Fibroblast of mammary gland (primary cell): ENCODE data around the gene LCN1.

Experiments
- DNase-seq: peaks from one replicate; pipeline ENCODE4 v3.0.0-alpha.2; 2010; ENCODE audit warnings: low read depth
- H3K4me3 ChIP-seq: 2 replicates; pipeline ENCODE4 v1.5.1; 2011; ENCODE audit warnings: low read depth, mild to moderate bottlenecking, low read length, moderate library complexity; ENCODE audit not compliant: control insufficient read depth
- CTCF ChIP-seq: conservative IDR thresholded peaks from 2 replicates; pipeline ENCODE4 v1.5.1; 2011; ENCODE audit warnings: low read depth, low read length, inconsistent platforms; ENCODE audit not compliant: control insufficient read depth, insufficient read depth

LCN1 gene

DNA sequence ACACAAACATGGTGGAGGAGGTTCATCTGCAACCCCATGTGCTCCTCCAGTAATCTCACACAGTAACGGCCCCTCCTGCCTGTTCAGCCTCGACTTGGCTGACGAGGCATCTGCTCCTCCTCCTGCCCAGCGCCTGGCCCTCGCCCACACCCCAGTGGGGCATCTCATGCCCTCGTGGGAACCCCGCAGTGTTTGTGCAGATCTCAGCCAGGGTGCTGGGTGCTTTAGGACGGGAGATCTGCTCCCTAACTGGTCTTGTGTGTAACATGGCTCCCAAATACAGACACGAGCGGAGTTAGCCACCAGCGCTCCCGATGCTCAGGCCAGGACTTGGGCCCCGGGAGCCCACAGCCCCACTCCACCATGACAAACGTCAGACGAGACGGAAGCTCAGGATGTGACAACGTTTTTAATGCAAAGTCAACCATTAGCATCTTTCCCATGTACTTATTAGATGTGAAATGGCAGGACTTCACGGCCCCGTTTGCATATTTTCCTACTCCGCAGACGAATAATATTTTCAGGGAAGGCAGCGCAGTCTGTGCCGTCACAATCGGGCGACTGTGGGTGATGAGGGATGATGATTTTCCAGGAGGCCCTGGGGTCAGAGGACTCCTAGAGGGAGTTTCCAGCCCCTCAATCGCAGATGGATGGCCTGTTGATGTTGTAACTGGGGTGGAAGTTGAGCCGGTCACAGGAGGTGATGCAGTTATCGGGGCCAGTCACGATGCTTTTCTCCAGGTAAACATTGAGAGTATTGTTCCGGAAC is 26.3 kb upstream of the LCN1 start:
- no peak for DNase-seq
- TF ChIP-seq CTCF: no peak
- no peak overlapping the region for H3K4me3 ChIP-seq

DNA sequence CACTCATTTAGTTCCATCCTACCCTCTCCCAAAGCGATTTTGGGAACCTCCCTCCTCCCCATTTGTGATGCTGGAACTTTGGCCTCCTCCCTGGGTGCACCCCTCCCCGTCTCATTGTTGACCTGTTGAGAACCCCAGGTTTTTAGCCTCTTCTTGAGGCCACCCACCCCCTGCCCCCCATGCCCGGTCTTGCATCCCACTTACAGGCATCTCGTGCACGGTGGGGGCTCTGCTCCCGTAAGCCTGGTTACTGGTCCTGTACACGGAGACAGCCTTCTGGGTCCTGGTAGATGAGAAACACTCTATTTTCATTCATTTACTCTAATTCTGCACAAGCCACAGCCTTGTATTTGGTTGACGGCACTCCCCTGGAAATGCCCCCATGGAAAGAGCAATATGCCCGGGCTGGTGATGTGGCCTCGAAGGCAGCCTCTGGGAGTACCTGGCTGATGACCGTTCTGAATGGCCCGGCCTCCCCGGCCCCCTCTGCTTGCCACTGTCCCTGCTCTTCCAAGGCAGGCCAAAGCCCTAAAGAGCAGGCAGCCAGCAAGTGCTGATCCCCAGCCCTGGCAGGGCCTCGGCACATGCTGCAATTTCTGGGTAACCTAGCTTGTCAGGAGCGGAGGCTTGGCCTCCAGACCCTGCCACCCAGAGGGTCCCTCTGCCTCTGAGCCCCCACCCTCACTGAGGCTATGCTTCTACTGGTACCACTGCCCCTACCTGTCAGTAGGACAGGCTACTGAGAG is 22.7 kb upstream of the LCN1 start:
- DNase-seq: no peak
- H3K4me3 ChIP-seq: no peak overlapping the region
- no peak for TF ChIP-seq CTCF

DNA sequence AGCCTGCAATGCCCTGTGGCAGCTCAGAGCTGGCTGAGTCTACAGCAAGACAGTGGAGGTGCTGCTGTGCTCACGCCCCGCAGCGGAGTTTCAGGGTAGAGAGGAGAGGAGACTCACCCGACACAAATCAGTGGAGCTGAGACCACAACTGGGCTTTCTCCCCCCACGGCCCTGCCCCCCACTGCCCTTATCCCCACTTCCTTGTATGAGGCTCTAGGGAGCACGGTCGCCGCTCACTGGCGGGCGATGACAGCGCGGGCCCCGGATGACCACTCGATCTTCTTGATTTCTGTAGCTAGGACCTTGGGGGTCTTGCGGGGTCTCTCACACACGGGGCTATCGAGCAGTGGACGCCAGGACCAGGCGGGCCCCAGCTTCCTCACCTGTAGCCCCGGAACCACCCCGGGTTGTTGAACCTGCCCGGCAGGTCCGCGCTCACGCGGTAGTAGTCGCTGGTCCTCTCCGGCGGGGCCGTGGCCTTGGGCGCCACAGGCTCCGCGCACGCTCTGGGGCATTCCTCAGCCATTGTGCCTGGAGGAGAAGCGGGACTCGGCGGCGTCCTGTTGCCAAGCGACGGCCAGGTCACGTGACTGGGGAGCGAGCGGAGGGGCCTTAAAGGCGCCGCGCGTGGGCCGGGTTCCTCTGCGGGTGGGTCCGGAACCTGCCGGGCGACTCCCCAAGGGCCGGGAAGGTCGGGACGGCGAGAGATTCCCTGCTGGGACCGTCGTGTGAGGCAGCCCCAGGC is 21.7 kb upstream of the LCN1 start:
- H3K4me3 ChIP-seq: peak overlapping the region; percentile 68
- peak; percentile 82 for DNase-seq
- TF ChIP-seq CTCF: no peak

- H3K4me3 ChIP-seq: peak overlapping the region; percentile 68
- TF ChIP-seq CTCF: no peak
- peak; percentile 47 for DNase-seq
These were observed 21.1 kb upstream of the LCN1 start for GRCh38 chr9:135500071-135500524.

DNA sequence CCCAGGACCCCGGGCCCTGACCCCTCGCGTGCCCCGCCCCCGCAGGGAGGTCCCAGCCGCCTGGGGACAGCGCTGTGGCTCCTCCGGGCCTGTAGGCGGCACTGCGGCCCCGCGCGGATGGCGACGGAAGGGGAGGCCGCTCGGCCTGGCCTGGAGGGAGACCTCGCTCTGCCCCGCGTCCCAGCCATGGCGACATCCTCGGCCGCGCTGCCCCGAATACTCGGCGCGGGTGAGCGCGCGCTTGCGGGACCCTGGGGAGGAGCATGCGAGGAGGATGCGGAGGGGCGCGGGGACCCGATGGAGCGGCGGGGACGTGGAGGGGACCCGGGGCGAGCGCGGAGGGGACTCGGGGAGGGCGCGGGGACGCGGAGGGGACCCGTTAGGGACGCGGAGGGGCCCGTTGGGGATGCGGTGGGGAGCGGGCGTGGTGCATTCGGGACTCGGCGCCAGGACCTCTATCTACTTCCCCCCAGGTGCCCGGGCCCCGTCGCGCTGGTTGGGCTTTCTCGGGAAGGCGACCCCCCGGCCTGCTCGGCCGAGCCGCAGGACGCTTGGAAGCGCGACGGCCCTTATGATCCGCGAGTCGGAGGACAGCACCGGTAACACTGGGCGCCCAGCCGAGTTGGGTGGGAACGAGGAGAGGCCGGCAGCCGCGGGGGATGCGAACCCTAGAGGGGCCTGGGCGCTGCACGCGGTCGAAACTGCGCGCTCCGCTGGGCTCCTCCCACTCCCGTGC is 20.5 kb upstream of the LCN1 start, which contains the start of gene MRPS2:
Gene MRPS2, plus strand, starts transcription at position 158 of the 736 bp plus-strand sequence. Its CDS starts 29 bp downstream, at position 187.
- peak within 1 kb of the TSS; percentile 68 for H3K4me3 ChIP-seq
- DNase-seq: peak; percentile 77
- peak; percentile 43 for TF ChIP-seq CTCF
